GM21529 (cell line): ENCODE measurements around the gene MX2.

Experiments used
- ATAC-seq: cut with Tn5 transposase; IDR thresholded peaks from one replicate; pipeline ENCODE4 v1.9.1; 2021; ENCODE audit not compliant: unreplicated experiment

Gene MX2

GRCh38 chr21:41378849-41379248 lies 17.0 kb downstream of the MX2 start:
- no peak for ATAC-seq

- no peak for ATAC-seq
Measured at GRCh38 chr21:41379901-41380300, 18.1 kb downstream of the MX2 start.

GRCh38 chr21:41381731-41382130 lies 19.9 kb downstream of the MX2 start:
- ATAC-seq: no peak

GRCh38 chr21:41387042-41387819 lies 25.4 kb downstream of the MX2 start:
- no peak for ATAC-seq

- no peak for ATAC-seq
Measured at GRCh38 chr21:41387824-41388223, 26.0 kb downstream of the MX2 start.

- no peak for ATAC-seq
Measured at GRCh38 chr21:41388259-41388658, 26.4 kb downstream of the MX2 start.

GRCh38 chr21:41390043-41390639 lies 28.3 kb downstream of the MX2 start:
- no peak for ATAC-seq

- ATAC-seq: no peak
Measured at GRCh38 chr21:41393876-41394465, 32.1 kb downstream of the MX2 start.

- no peak for ATAC-seq
Measured at GRCh38 chr21:41396558-41397075, 34.8 kb downstream of the MX2 start.

GRCh38 chr21:41397471-41397891 lies 35.7 kb downstream of the MX2 start:
- ATAC-seq: no peak

GRCh38 chr21:41398251-41398650 lies 36.4 kb downstream of the MX2 start:
- ATAC-seq: no peak

GRCh38 chr21:41398831-41399230 lies 37.0 kb downstream of the MX2 start:
- ATAC-seq: no peak

- ATAC-seq: no peak
Measured at GRCh38 chr21:41399246-41399800, 37.5 kb downstream of the MX2 start.

GRCh38 chr21:41402231-41402630 lies 40.4 kb downstream of the MX2 start:
- no peak for ATAC-seq

- no peak for ATAC-seq
Measured at GRCh38 chr21:41402796-41403195, 41.0 kb downstream of the MX2 start.

- ATAC-seq: no peak
Measured at GRCh38 chr21:41403331-41403730, 41.5 kb downstream of the MX2 start.

GRCh38 chr21:41403966-41404365 lies 42.1 kb downstream of the MX2 start:
- ATAC-seq: no peak

- no peak for ATAC-seq
Measured at GRCh38 chr21:41405321-41405720, 43.5 kb downstream of the MX2 start.

- no peak for ATAC-seq
Measured at GRCh38 chr21:41406340-41406739, 44.5 kb downstream of the MX2 start.

GRCh38 chr21:41407541-41408460 lies 46.0 kb downstream of the MX2 start:
- ATAC-seq: no peak

GRCh38 chr21:41410361-41410760 lies 48.5 kb downstream of the MX2 start:
- ATAC-seq: no peak
